Transverse colon (tissue), 4 donors: ENCODE results near the gene SMARCD1.

Experiments
- POLR2A ChIP-seq: fragments of 450-650 bp; IDR thresholded peaks from one replicate; pipeline ENCODE4 v1.6.1; 2016; ENCODE audit warnings: antibody characterized with exemption, mild to moderate bottlenecking, moderate library complexity
- POLR2AphosphoS5 ChIP-seq, 3 donors: sonication (generic); formaldehyde crosslinking; IDR thresholded peaks; one replicate each; pipeline ENCODE4 v1.6.1; 2016; ENCODE audit warnings: antibody characterized with exemption in 3 of 3
- TF ChIP-seq, protein P1 (sequence below), 5 experiments: fragments of 200-600 bp in 3 of 5; fragments of 450-650 bp in 2 of 5; sonication (generic) in 3 of 5; IDR thresholded peaks; 1 replicate in 2 of 5; 2 replicates in 3 of 5; pipeline ENCODE4 v1.5.1; 2016 to 2017; ENCODE audit warnings: antibody characterized with exemption in 5 of 5, inconsistent platforms in 3 of 5, mild to moderate bottlenecking in 2 of 5, moderate library complexity in 1 of 5

GRCh38 chr12:50082644-50083043, 2.5 kb upstream of the SMARCD1 start:
- TF ChIP-seq, protein P1, sequence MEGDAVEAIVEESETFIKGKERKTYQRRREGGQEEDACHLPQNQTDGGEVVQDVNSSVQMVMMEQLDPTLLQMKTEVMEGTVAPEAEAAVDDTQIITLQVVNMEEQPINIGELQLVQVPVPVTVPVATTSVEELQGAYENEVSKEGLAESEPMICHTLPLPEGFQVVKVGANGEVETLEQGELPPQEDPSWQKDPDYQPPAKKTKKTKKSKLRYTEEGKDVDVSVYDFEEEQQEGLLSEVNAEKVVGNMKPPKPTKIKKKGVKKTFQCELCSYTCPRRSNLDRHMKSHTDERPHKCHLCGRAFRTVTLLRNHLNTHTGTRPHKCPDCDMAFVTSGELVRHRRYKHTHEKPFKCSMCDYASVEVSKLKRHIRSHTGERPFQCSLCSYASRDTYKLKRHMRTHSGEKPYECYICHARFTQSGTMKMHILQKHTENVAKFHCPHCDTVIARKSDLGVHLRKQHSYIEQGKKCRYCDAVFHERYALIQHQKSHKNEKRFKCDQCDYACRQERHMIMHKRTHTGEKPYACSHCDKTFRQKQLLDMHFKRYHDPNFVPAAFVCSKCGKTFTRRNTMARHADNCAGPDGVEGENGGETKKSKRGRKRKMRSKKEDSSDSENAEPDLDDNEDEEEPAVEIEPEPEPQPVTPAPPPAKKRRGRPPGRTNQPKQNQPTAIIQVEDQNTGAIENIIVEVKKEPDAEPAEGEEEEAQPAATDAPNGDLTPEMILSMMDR (IDR thresholded peaks at IDR 0.05) = peak in 3 of 5 experiments; percentile 10 to 57 (median 40)
- TF ChIP-seq POLR2AphosphoS5 (IDR thresholded peaks at IDR 0.05) (peak in 2 of 3 donors; percentile 25 to 30), POLR2A (peak; percentile 22)
